Lower leg skin (tissue), 4 donors: ENCODE measurements around the gene RUNX1. TPM values are rescaled to one million over a fixed set of nuclear protein-coding genes. Genes with fewer than 3 reads are reported as not detected.

ENCODE experiments used
- DNase-seq, 2 donors: peaks; one replicate each; pipeline ENCODE4 v3.0.0-alpha.2; 2019; ENCODE audit warnings: low spot score in 2 of 2
- H3K4me3 ChIP-seq: fragments of 200-600 bp; sonication (generic); 2 replicates; pipeline ENCODE4 v1.5.1; 2017; ENCODE audit warnings: mild to moderate bottlenecking, low read depth; ENCODE audit not compliant: poor library complexity, severe bottlenecking
- CTCF ChIP-seq, 3 donors: fragments of 450-650 bp; IDR thresholded peaks; one replicate each; pipeline ENCODE4 v1.5.1; 2016; ENCODE audit warnings: antibody characterized with exemption in 3 of 3, mild to moderate bottlenecking in 3 of 3, moderate library complexity in 2 of 3
- POLR2A ChIP-seq, 2 donors: fragments of 450-650 bp; IDR thresholded peaks; one replicate each; pipeline ENCODE4 v1.6.1; 2016 to 2017; ENCODE audit warnings: antibody characterized with exemption in 2 of 2, mild to moderate bottlenecking in 1 of 2, moderate library complexity in 1 of 2
- WGBS, 2 donors: methylation state at CpG; one replicate each; pipeline ENCODE4 v1.1.5; 2018; 5-methylcytosine and 5-hydroxymethylcytosine counted together
- intact Hi-C: fragments of 100-400 bp; cut with DNase I; formaldehyde crosslinking; loops from one replicate; pipeline ENCODE4 v1.15.0; 2023; ENCODE audit warnings: low total_unique reads
- total RNA-seq, 4 donors: library from RNA; depleted of rRNA; stranded (reverse); fragments of >200 nt; gene quantifications; one replicate each; pipeline ENCODE4 v1.1.0, GENCODE V29; 2016

Gene RUNX1
- total RNA-seq, 4 donors from 2014 or later: 7.3 to 29.1 (median 18.1) TPM

GRCh38 chr21:34916446-34916845 is 132.7 kb downstream of the RUNX1 start:
- WGBS, 2 donors: 56 to 79% methylated on average over 7 of the region's 7 CpGs

DNA sequence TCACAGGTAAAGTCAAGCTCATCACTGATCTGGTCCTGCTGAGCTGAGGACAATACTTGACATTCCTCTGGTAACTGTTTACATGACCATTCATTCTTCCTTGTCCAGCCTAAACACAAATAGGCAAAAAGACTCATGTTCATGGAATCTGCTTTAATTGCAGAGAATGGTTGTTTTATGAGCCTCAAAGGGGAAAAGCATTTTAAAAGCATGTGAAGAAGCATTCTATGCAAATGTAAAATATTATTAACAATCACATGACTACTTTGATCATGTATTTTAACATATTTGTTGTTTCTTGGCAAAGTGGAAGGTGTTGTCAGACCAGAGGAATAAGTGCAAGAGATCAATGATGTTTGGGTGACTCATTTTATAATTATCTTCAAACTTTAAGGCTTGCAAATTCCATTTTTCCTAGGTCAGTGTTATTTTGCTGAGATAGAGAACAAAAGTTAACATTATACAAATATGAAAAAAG is 133.7 kb downstream of the RUNX1 start:
- DNase-seq: no peak
- TF ChIP-seq CTCF (IDR thresholded peaks at IDR 0.05) (no peak), POLR2A (IDR thresholded peaks at IDR 0.05) (no peak)
- intact Hi-C loops: no loop called here
- H3K4me3 ChIP-seq: no peak overlapping the region

More at GRCh38 chr21:34916446-34916845, 132.7 kb downstream of the RUNX1 start:
- no peak for TF ChIP-seq POLR2A (IDR thresholded peaks at IDR 0.05)
- no peak for TF ChIP-seq CTCF (IDR thresholded peaks at IDR 0.05)
- intact Hi-C loops: no loop called here
- H3K4me3 ChIP-seq: no peak overlapping the region
- no peak for DNase-seq

DNA sequence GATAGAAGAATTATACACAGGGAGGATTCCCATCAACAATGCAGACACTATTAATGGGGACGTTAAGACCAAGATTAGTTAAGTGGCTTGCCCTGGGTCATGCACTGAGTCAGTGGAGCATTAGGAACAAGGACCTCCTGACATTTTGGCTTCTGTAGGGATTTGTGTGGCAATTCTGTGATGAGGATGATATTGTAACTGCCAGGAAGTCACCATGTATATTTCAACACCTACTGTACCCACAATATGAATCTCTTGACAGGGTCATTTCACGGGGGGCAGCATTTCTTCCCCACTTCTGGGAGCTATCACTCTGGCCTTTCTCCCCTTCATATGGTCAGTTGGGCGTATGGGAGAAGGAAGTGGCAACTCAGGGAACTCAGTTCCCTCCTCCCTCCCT is 134.9 kb downstream of the RUNX1 start:
- no peak overlapping the region for H3K4me3 ChIP-seq
- 58 to 70% methylated on average over 3 of the region's 3 CpGs for WGBS, 2 donors
- no peak for DNase-seq
- intact Hi-C loops: no loop called here
- TF ChIP-seq CTCF (IDR thresholded peaks at IDR 0.05): no peak
- TF ChIP-seq POLR2A (IDR thresholded peaks at IDR 0.05): no peak

DNA sequence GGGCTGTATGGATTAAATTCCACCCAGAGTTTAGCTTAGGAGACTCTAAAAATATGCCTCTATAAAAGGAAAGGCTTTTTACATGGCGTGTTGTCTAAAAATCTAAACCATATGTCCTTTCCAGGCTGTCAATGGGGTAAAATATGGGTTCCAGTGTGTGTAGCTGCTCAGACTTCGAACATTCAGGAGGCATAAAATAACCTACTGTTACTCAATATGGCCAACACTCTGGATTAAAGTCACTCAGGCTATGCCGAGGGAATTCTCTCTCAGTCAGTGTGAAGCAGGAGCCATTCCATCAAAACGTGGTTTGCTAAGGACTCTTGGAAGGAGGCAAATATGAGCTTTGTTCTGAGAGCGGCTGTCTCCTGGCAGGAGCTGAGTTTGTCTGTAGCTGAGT is 135.3 kb downstream of the RUNX1 start:
- no peak overlapping the region for H3K4me3 ChIP-seq
- intact Hi-C loops: no loop called here
- TF ChIP-seq POLR2A (IDR thresholded peaks at IDR 0.05) (no peak), CTCF (IDR thresholded peaks at IDR 0.05) (no peak)
- DNase-seq: no peak
- WGBS, 2 donors: 53 to 61% methylated on average over 5 of the region's 5 CpGs

- WGBS, 2 donors: 64 to 79% methylated on average over 11 of the region's 11 CpGs
- TF ChIP-seq CTCF (IDR thresholded peaks at IDR 0.05): no peak
- no peak for TF ChIP-seq POLR2A (IDR thresholded peaks at IDR 0.05)
- no peak overlapping the region for H3K4me3 ChIP-seq
- intact Hi-C loops: no loop called here
- DNase-seq: no peak
Measured at GRCh38 chr21:34912022-34912945, 136.8 kb downstream of the RUNX1 start.
